ENCODE results near the gene SLC7A14.

DNA sequence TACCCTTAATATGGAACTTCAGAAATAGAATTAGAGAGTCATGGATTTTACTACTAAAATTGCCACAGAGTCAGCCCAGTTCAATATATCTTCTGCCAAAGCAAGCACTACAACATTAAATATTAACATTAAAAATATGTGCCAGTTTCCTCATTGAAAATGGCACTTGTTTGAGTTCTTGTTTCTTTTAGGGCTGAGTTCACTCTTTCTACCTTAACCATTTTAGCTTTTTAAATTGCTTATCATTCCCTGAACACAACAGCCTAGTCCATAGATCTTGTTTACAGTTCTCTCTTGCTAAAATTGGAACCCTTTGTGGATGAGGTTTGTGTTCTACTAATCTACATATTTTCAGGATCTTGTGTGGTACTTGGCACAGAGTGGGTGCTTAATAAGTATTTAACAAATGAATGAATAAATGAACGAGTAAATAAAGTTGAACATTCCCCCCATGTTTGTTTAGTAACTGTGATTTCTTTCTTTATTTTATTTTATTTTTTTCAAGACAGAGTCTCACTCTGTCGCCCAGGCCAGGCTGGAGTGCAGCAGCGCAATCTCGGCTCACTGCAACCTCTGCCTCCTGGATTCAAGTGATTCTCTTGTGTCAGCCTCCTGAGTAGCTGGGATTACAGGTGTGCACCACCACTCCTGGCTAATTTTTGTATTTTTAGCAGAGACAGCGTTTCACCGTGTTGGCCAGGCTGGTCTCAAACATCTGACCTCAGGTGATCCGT is 46.0 kb upstream of the SLC7A14 start:
- no peak for TF ChIP-seq POLR2A (IDR thresholded peaks at IDR 0.05; ENCODE audit: low read depth, low read length)
- no peak for TF ChIP-seq POLR2AphosphoS5 (IDR thresholded peaks at IDR 0.05; ENCODE audit: low read depth, low read length)
- TF ChIP-seq TAF1 (IDR thresholded peaks at IDR 0.05; ENCODE audit: borderline replicate concordance, low read depth, low read length) = no peak
